ENCODE results near the gene CTTN.

CTTN gene

DNA sequence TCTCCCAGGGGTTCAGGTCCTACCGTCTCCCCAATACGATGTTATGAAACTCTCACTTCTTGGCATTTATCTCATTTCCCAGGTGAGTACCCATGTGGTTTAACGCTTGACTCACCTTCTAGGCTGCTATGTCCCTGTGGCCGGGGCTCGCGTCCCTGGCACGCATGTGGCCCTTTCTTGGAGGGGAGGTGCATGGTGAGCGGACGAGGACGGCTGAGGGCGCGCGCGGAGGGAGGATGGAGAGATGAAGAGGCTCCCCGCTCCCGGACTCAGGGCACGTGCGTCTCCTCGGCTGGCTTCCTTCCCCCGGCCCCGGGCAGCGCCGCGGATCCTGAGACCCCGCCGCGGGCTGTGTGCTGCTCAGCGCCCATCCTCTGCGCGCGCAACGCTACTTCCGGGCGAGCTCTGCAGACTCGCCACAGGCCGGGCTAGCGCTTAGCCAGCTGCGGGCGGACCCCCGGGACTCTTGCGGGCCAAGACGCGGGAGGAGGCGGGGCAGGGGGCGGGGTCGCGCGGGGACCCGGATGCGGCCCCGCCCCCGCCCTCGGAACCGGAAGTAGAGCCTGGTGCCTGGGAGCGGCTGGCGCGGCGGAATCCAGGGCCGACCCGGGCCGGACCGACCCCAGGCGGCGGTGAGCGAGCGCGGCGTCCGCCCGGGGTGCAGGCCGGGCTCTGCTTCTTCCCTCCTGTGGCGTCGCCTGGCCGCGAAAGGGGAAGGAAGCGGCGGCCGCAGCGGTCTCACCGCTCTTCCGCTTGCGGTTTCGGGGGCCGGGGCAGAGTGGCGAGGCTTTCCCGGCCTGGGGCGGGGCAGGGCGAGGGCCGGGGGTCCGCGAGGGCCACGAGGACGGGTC, at the start of gene CTTN:
CTTN (plus strand) TSS at position 547 of the 851 bp plus-strand sequence. CDS start 8,769 bp downstream, outside the sequence.
- peak; percentile 57 for DNase-seq (ENCODE audit: low read depth)

DNA sequence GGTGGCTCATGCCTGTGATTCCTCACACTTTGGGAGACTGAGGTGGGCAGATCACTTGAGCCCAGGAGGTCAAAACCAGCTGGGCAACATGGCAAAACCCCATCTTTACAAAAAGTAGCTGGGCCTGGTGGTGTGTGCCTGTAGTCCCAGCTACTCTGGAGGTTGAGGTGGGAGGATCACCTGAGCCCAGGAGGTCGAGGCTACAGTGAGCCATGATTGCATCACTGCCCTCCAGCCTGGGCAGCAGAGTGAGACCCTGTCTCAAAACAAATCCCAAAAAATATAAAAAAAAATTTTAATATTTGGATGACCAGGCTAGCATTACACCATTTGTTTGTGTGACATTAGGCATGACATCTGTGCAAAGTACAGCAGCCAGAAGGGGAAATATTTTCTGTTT, 49.7 kb upstream of the CTTN start:
- DNase-seq (ENCODE audit: low read depth) = no peak

DNA sequence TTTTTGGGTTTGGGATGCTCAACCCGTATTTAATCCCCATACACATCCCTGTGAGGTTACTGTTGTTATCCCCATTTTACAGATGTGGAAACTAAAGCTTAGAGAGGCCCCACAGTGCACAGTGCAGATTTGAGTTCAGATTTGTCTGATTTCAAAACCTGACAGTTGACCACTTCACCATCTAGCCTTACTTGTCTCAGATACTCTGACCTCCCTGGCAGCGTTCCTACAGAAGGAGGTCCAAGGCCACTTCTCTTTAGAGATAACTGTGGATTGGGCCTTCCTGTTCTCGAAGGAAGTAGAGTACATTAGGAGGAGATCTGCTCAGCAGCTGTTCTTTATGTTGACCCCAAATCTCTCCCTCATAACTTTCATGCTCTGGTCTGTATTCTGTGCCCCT, 46.7 kb upstream of the CTTN start:
- no peak for DNase-seq (ENCODE audit: low read depth)

DNA sequence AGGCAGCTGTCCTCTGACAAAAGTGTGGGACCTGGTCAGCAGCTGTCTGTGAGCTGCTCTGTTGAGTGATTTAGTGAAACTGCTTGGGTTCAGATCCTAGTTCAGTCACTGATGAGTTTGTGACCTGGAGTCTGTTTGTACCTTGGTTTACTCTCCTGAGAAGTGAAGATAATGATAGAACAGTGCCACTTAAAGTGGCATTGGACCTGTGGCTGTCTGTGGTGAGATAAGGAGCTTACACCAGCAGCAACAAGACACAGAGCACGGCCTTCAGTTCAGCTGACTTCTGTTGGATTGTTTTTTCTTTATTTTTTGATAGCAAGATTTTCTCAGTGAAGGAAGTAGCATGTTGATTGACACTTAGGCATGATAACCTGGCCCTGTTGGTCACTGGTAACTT, 46.2 kb upstream of the CTTN start:
- DNase-seq (ENCODE audit: low read depth) = no peak

DNA sequence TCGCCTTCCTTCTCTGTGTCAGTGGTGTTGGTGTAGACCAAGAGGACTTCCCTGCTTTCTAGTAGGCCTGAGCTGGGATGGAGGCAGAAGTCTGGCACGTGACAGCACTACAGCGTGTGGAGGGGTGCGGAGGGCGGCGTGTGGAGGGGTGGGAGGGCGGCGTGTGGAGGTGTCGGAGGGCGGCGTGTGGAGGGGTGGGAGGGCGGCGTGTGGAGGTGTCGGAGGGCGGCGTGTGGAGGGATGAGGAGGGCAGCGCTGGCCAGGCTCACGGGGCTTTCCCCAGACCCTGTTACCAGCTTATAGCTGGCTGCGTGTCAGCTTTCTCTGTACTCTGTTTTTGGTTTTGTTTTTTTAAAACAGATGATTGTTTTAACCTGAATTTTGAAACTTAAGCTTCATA, 45.7 kb upstream of the CTTN start:
- no peak for DNase-seq (ENCODE audit: low read depth)

DNA sequence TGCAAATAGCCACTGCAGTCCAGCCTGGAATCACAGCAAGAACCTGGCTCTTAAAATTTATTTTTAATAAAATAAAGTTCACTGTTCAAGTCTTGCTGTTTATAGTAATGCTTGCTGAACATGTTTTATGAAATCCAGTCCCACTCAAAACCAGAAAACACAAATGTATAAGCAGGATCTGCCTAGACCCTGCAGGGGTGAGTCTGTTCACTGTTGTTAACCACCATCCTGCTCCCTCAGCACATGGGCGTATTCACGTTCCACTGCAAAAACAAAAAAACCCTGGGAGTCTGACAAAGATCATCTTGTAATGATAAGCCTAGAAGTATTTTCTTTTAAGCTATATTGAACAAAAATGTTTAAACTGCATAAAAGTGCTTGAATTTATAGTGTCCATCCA, 45.0 kb upstream of the CTTN start:
- DNase-seq (ENCODE audit: low read depth) = no peak

DNA sequence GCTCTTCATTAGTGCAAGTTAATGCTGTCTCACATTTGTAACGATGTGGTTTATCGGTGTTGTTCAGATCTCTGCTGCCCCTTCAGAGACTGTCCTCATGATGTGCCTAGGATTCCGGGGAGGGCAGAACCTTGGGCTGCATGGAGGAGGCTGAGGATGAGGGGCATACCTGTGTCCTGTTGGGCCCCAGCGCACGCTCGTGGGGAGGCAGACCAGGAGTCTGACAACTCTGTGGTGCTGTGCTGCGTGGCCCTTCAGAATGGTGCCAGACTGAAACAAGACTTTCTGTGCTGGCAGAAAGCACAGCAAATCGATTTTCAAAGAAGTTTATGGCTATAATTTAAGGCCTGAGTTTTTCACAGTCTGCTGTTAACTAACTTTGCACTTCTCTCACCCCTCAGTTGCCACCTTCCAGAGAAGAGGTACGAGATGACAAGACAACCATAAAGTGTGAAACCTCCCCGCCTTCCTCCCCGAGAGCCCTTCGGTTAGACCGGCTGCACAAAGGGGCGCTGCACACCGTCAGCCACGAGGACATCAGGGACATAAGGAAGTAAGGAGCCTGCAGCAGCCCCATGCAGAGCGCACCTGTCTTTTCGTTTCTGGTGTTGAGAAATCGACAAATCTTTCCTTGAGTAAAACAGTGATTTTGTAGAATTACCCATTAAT, 44.3 kb upstream of the CTTN start:
- DNase-seq (ENCODE audit: low read depth) = no peak

DNA sequence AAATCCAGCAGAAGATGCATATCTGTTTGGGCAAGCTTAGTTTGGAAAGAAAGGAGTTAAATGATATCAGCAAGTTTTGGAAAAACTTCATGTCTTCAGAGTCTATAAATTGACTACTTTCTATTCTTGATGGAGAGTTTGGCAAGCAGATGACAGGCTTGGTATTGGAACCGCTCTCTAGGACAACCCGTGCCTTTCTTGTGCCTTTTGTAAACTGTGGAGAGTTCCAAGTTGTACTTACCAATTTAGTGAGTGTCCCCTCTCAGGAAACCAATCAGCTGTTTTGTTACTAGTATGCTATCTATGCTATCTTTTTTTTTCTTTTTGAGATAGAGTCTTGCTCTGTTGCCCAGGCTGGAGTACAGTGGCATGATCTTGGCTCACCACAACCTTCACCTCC, 43.7 kb upstream of the CTTN start:
- no peak for DNase-seq (ENCODE audit: low read depth)

DNA sequence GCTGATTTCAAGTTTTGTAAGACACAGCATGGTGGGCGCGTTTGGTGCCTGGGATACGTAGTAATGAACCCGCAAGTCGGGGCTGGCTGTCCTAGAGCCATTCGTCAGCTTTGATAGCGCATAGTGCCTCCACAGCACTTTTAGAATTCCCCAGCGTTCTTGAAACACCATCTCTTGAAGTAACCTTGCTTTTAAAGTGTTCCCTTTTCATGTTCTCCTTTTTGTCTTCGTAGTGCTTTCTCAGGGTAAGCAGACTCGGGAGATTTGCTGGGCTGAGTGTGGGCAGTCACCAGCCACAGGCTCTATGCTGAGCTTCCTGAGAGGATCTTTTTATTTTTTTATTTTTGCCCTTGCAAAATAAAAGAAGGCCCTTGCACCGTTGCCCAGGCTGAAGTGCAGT, 39.6 kb upstream of the CTTN start:
- no peak for DNase-seq (ENCODE audit: low read depth)

DNA sequence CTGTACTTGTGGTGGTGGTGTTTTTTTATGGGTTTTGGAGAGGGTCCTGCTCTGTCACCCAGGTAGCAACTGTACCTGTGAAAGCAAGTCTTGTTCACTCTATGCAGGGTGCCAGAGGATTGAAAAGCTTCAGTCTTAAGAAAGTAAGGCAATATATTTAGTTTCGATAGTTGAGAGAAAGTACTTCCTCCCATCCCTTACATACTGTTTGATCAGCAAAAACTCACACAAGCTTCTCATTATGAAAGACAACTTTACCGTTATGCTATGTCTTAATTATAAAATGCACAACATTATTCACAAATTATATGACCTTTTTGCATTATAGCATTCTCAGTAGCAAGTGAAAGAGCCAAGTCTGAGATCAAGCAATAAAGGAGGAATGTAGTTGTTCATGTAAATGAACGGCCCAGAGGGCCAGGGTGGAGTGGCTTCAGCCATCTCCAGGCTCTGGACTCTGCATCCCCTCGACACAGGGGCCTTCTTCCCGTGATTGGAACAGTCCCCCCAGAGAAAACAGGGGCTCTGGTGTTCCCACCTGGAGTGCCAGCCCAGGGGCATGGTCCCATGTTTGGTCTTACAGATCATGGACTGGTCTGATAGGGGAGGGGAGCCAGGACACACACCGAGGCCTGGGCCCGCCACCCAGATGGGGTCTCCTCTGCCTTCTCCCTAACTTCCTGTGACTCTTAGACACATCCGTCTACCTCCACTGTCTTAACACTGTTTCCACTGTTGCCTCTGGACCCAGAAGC, 38.7 kb upstream of the CTTN start:
- no peak for DNase-seq (ENCODE audit: low read depth)

DNA sequence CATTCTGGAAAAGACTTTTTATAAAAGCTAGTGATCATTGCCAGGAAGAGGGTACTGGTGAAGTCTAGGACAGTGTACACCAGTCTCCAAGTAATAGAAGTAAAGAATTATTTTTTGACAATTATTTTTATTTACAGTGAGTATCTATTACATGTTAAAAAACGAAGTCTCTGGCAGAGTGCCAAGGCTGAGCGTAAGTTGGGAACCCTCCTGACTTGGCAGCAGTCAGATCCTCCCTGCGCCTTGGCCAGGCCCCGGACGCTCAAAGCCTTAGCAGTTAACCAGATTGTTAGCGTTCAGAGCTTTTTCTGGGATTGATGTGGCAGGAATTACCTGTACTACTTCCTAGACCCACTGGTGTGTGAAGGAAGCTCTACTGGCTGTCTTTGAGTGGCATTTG, 38.1 kb upstream of the CTTN start:
- no peak for DNase-seq (ENCODE audit: low read depth)

DNA sequence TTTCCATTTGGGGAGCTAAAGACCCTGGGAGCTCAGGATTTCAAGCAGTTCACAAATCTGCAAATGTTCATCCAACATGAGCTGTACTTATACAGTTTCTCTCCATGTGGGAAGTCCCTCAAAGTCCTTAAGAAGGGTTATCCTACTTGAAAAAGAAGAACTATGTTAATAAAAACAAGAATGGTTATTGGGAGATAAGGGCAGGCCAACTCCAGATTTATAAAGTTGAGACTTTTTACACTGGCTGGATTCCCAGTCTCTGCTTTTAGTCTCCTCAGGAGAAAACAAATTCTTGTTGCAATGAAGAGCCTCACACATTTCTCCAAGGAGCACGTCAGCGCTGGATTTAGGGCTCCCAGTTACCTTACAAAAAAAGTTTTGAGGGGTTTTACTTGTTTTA, 34.2 kb upstream of the CTTN start:
- DNase-seq (ENCODE audit: low read depth) = no peak

DNA sequence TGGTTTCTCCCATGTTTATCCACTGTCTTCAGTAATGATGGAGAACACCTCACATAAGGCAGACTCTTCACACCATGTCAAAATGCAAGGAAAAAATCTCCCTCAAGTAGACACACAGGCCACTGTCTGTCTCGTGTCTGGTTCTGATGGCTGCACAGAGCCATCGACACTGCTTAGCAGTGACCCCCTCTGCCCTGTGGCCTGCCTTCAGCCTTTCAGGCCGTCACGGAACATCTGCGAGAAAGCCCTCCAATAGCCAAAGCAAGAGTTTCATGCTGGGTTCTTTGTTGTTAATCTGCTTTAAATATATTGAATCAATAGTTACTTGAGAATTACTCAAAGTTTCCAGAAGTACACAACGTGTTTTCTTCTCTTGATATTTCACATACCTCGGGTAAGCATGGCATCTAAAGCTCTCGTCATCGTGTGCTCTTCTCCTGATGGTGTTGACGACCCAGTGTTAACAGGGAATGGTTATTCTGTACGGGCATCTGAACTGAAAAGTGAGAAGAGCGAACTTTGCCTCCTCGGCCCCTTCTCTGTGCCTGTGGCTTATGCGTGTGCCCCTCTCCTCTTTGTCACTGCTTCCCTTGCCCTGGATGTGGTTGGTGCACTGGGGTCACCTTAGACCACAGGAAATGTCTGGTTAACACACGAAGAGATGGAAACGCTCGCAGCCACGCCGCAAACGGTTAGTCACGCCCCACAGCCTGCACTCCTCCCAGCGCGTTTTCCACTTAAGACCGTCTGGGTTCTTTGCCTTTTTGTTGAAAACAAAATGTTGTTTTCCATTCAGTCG, 33.4 kb upstream of the CTTN start:
- peak; percentile 68 for DNase-seq (ENCODE audit: low read depth)

DNA sequence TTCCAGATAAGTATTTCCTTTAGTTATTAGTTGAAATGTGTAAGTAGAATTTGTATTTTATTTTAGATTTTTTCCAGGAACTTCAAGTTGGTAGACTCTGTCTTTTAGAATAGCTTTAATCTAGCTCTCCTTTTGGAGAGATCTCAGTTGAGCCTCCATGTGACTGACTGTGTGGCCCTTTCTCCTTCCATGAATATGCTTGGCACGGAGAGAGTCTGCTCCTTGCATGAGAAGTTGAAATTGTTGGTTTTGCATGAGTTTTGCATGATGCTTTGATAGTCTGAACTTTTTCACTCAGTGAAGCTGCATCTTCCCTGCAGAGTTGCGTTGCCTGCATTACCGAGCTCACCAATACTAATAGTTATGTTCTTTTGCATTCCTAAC, 32.8 kb upstream of the CTTN start:
- no peak for DNase-seq (ENCODE audit: low read depth)

DNA sequence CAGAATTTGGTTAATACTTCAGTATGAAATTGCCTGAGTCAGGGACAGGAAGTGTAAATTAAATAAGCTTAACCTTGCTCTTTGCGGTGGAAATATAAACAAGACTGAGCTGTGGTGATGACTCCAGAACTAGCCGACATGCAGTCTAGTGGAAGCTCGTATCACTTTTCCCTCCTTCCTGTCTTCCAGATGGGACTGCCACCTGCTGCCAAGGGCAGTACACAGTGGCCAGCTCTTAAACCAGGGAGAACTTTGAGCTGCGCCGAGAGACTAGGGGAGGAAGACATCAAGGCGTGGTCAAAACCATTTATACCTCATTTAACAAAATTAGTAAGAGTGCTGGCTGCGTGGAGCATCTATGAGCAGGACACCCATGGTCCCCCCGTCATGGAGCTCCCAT, 31.3 kb upstream of the CTTN start:
- no peak for DNase-seq (ENCODE audit: low read depth)

DNA sequence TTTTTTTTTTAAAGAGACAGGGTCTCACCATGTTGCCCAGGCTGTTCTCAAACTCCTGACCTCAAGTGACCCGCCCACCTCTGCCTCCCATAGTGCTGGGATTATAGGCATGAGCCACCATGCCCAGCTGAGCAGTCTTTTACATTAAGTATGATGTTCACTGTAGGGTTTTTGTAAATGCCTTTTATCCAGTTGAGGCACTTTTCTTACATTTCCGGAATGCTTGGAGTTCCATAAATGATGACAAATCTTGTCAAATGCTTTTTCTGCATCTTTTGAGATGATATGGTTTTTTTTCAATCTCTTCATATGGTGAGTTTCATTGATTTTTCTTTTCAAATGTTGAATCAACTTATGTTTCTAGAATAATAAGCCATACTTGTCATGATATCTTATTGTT, 29.4 kb upstream of the CTTN start:
- no peak for DNase-seq (ENCODE audit: low read depth)

DNA sequence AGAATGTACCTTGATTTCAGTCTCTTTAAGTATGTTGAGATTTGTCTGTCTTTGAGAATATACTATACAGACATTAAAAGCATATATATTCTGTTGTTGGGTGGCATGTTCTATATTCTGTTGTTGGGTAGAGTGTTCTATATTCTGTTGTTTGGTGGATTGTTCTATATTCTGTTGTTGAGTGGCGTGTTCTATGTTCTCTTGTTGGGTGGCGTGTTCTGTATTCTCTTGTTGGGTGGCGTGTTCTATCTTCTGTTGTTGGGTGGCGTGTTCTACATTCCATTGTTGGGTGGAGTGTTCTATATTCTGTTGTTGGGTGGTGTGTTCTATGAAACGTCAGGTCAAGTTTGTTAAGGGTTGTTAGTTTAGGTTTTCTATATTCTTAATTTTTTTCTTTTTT, 27.1 kb upstream of the CTTN start:
- DNase-seq (ENCODE audit: low read depth) = no peak

DNA sequence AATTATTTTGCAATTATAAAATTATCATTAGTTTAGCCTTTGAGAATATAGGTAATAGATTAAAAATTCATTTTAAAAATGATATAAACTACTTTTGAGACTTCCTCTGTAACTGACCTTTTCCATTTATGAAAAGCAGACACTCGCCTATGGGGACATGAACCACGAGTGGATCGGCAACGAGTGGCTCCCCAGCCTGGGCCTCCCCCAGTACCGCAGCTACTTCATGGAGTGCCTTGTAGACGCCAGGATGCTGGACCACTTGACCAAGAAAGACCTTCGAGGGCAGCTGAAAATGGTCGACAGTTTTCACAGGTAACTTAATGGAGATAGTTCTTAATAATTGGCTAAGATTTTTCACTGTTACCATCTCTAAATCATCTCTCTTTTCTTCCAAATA, 26.3 kb upstream of the CTTN start:
- DNase-seq (ENCODE audit: low read depth) = no peak

DNA sequence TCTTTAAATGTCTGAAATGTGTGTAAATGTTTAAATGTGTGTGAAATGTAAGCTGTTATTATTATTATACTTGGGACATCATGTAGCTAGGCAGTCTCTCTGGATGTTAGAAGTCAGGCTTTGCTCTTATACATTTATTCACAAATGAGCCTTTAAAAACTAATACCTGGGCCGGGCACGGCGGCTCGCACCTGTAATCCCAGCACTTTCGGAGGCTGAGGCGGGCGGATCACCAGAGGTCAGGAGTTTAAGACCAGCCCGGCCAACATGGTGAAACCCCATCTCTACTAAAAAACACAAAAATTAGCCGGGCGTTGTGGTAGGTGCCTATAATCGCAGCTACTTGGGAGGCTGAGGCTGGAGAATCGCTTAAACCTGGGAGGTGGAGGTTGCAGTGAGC, 21.7 kb upstream of the CTTN start:
- no peak for DNase-seq (ENCODE audit: low read depth)

DNA sequence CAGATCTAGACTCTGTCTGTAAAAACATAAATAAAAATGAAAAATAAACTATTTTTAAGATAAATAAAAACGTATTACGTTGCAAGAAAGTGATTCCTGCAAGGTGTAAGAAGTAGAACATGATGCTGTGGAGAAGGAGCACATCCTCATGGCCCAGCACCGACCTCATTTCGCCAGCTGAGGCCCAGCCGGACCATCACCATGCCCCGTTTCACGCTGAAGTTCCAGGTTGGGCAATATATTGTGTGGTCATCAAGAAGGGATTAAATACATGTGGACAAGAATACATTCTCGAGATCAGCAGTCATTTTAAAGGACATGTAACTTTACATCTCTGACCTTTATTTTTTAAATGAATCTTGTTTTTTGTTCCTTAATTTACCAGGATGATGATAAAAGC, 20.7 kb upstream of the CTTN start:
- DNase-seq (ENCODE audit: low read depth) = no peak

DNA sequence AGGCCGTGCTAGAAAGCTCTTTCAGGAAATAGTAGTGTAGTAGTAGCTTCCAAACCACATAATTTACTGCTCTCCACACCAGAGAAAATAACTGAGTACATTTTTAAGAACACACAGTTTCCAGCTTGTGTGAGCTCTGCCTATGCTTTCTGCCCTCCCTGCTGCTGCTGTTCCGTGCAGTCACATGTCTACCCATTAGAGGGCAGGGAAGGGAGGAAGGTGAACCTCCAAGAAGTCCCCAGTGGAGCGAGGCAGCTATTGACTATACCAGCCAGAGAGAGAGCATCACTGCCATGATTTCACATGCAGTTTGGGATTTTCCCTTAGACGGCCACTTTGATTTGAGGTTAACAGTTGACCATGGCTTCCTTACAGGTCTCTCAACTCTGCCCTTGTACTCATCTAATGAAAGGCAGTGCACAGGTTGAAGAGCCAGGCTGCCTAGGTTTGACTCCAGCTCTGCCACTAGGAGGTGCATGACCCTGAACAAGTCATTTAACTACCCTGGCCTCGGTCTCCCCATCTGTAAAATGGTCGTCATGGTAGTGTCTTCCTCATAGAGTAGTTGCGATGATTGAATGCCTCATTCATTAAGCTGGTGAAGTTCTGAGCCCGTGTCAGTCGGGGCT, 19.7 kb upstream of the CTTN start:
- no peak for DNase-seq (ENCODE audit: low read depth)

DNA sequence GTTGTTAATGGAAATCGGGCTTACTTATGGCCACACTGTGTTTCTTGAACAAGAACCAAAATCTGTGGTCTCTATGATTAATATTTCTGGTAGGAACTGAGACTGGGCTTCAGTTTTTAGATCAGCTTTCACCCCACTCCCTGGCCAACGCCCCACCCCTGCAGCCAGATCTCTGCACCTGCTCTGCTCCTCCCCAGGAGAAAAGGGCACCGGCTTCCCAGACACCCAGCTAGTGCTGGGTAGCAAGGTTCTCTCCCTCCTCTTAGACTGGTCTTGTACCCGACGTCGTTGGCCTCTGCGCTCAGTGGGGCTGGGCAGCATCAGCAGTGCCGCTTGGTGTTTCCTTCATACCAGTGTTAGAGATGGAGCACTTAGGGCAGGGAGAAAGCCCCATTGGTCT, 17.0 kb upstream of the CTTN start:
- no peak for DNase-seq (ENCODE audit: low read depth)
